GM21526 (cell line): ENCODE data around the gene ELMO1.

Experiments used
- ATAC-seq: cut with Tn5 transposase; IDR thresholded peaks from one replicate; pipeline ENCODE4 v1.9.1; 2021; ENCODE audit warnings: moderate library complexity; ENCODE audit not compliant: unreplicated experiment, low FRiP score

Gene ELMO1

DNA sequence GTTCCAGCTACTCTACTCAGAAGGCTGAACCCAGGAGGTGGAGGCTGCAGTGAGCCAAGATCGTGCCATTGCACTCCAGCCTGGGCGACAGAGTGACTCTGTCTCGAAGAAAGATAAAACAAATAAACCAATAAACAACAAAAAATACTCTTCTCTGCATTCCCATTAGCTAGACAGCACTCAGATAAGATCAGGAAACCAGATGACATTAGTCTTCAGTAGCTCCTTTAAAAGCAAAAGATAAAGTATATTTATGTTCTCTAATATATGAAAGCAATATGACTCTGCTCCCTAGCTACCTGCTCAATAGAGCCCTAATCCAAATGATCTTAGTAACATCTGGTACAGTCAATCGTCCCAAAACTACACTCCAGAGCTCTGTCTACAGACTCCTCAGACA, 212.9 kb downstream of the ELMO1 start:
- ATAC-seq = no peak

- ATAC-seq = no peak
Observed at GRCh38 chr7:37234928-37235327, 213.7 kb downstream of the ELMO1 start.

- no peak for ATAC-seq
Observed at GRCh38 chr7:37234334-37234733, 214.3 kb downstream of the ELMO1 start.

GRCh38 chr7:37231613-37232012, 217.1 kb downstream of the ELMO1 start:
- no peak for ATAC-seq

DNA sequence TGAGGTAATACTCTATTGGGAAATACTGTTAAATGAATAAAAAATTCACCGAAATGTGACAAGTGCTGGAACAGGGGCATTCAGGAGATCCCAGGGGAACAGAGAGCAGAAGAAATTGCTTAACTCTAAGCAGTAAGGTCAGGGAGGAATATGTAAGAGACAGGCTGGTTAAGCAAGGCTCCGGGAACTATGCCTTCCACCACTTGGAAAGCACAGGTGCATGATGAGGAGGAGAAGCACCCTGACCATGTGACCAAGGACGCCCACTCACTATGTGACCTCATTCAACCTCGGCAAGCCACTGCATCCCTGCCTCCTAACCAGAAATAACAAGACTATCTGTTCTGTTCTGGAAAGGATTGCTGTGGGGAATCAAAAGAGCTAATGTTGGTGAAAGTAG, 218.4 kb downstream of the ELMO1 start:
- ATAC-seq = no peak

DNA sequence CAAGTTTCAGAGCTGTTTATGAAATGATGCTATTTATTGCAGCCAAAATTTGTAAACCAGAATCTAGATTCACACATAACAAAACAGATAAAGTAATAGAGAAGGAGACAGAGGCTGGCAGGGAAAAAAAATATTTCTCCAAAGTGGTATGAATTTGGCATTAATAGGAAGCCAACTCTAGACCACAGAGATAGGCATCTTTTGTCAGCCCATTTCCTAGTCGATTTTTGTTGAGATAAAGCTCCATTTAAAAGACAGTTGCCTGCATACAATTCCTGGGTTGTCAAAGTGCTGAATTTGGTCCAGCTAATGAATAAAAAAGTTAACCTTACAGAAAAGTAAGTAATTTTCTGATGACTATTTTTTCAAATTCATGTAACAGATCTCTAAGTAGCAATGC, 219.3 kb downstream of the ELMO1 start:
- no peak for ATAC-seq

GRCh38 chr7:37225285-37225969, 223.2 kb downstream of the ELMO1 start:
- ATAC-seq = no peak

GRCh38 chr7:37224746-37225145, 223.9 kb downstream of the ELMO1 start:
- ATAC-seq = no peak

- ATAC-seq = no peak
Observed at GRCh38 chr7:37220664-37221063, 228.0 kb downstream of the ELMO1 start.

DNA sequence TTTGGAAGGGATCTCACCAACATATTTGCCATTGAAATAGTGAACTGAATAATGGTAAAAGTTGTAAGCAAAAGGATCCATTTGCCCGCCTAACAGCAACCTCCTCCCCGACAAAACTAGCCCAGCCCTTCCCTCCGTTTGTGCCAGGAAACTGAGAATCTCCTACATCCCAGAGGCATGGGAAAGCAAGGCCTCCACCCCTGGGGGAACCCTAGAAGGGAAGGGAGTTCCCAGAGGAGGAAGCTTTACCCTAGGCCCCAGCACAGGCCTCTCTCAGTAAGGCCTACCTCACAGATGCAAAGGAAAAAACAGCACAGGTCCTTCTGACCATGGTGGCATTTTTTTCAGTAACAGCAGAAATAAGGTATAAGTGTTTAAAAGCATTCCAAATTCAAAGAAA, 229.7 kb downstream of the ELMO1 start:
- ATAC-seq = no peak

DNA sequence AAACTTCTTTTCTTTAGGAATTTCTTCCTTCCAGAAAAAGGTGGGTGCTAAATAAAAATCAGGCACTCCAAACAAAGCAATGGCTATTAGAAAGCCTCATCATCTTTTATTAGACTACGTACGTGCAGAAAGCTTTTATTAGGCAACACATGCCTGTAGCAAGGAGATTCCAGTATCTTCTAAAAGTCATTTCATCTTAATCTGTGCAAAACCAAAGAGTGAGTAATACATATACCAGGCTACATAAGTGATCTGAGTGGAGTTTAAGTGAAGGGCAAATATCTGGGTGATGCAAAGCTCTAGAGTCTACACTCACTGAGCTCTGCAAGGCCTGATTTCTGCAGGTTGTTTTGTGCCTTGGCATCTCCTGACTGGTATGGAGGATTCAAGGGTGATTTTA, 231.7 kb downstream of the ELMO1 start:
- ATAC-seq = no peak

DNA sequence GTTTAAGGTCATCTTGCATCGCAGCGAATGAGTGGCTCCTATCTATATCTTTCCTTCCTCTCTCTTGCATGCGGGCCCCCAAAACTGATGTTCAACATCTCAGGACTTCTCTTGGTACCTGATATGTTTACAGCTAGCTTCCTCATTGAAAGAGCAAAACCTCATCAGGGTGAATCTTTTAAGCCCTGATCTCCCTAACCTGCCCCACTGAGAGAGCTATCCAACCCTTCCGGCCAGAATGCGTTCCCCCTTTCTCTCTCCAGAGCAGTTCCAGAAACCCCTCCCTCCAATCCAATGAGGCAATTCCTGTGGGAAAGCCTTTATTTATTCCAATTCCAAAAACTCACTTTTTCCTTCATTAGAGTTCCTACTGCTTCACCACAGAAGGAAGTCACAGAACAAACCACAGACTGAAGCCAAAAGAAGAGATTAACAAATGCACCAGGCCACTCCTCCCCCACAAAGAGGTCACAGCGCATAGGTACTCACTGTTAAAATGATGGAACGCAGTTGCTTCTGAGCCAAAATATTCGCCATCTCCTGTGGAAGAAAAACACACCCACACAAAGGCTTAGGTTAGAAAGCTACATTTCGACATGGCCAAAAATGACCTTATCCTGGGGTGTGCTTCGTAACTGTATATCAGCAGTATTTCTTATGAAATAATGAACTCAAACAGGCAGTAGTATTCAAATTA, 232.4 kb downstream of the ELMO1 start:
- no peak for ATAC-seq

GRCh38 chr7:37215290-37215923, 233.3 kb downstream of the ELMO1 start:
- ATAC-seq = no peak

DNA sequence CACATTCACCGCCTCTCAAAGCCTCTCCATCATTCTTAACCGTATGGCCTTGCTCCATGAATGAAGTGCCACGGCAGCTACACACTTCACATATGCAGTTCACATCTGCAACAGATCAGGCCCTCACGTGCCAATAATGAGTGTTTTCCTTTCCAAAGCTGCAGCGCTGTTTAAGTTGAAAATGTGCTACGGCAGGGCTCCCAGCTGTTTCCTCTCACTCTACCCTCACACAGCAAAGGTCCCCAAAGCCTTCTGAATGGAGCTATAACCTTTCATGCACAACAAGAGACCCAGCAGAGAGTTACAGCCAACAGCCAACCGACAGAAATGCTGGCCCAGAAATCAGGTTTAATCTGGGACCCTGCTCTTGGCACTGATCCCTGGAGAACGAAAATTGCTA, 236.1 kb downstream of the ELMO1 start:
- ATAC-seq = no peak

- ATAC-seq = peak; percentile 43
Observed at GRCh38 chr7:37212051-37212450, 236.6 kb downstream of the ELMO1 start.

- ATAC-seq = no peak
Observed at GRCh38 chr7:37211097-37211880, 237.4 kb downstream of the ELMO1 start.

DNA sequence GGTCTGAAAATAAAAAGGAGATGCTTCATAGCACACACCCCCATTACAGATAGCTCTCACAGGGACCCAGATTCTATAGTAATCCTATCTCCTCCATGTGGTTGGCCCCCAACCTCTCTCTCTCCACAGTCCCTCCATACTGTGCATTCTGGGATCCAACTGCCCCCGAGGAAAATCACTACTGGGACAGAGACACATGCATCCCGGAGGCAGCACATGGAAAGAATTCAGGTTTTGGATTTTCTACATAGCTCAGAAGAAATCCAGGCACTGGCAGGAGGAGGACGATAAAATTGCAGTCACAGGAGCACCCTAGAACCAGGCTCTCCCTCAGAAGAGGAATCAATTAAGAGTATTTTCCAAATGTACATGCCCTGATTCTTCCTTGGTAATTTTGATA, 239.5 kb downstream of the ELMO1 start:
- no peak for ATAC-seq

DNA sequence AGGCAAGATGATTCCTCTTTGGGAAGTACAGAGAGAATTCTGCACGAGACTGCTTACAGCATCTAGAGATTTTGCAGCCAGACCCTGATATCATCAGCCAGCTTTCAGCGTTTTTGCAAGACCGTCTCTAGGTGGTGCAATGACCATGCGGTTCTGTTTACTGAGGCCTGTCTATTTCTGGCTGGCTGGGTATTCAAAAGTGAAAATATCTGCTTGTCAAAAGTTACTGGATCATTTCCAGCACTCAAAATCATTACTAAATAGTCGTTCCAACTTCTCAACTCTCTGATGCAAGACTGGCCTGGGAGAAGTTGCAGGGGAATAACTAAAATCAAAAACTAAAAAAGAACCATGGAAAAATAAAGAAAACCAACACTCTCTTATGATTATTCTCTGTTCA, 240.1 kb downstream of the ELMO1 start:
- ATAC-seq = peak; percentile 70

- no peak for ATAC-seq
Observed at GRCh38 chr7:37206192-37206591, 242.5 kb downstream of the ELMO1 start.

DNA sequence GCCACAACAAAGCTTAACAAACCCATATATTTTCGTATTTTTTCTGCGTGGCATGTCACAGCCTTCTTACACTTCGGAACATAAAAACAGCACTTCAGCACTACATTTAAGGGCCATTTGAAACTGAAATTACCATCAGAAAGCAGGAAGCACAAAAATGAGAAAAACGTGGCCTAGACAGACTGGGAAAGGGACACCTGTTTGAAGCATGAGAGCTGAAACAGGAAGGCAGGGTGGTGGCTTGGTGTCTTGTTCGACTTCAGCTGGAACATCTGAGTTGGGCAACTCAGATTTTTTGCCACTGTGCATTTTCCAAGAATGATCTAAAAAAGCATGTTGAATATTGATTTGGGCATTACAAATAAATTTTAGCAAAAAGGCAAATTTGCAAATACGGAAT, 243.2 kb downstream of the ELMO1 start:
- no peak for ATAC-seq

GRCh38 chr7:37201876-37202198, 246.8 kb downstream of the ELMO1 start:
- ATAC-seq = peak; percentile 28
